Neural progenitor cell (in vitro differentiated cells): Measurements from ENCODE around the gene TMEM229B. TPM values are rescaled to one million over a fixed set of nuclear protein-coding genes. Genes with fewer than 3 reads are reported as not detected.

Source experiments
- DNase-seq: peaks from one replicate; pipeline ENCODE4 v3.0.0-alpha.2; 2016; ENCODE audit warnings: low spot score
- H2AFZ ChIP-seq: fragments of 200-600 bp; sonication (generic); replicated peaks from 2 replicates; pipeline ENCODE4 v1.6.1; 2016; ENCODE audit warnings: antibody characterized with exemption
- H3F3A ChIP-seq: fragments of 200-600 bp; sonication (generic); 2 replicates; pipeline ENCODE4 v1.6.1; 2016; ENCODE audit warnings: antibody characterized with exemption, low read depth
- H3K27ac ChIP-seq: fragments of 200-600 bp; sonication (generic); 2 replicates; pipeline ENCODE4 v1.5.1; 2016; ENCODE audit warnings: mild to moderate bottlenecking
- H3K27me3 ChIP-seq: fragments of 200-600 bp; sonication (generic); 2 replicates; pipeline ENCODE4 v1.6.1; 2016; ENCODE audit warnings: mild to moderate bottlenecking, moderate library complexity
- H3K36me3 ChIP-seq: fragments of 200-600 bp; sonication (generic); 2 replicates; pipeline ENCODE4 v1.5.1; 2016
- H3K4me1 ChIP-seq: fragments of 200-600 bp; sonication (generic); 2 replicates; pipeline ENCODE4 v1.6.1; 2016; ENCODE audit warnings: mixed run types
- H3K4me2 ChIP-seq: fragments of 200-600 bp; sonication (generic); 2 replicates; pipeline ENCODE4 v1.6.1; 2016
- H3K4me3 ChIP-seq: fragments of 200-600 bp; sonication (generic); 2 replicates; pipeline ENCODE4 v1.5.1; 2016
- H3K79me2 ChIP-seq: fragments of 200-600 bp; sonication (generic); 2 replicates; pipeline ENCODE4 v1.6.1; 2016; ENCODE audit warnings: low read depth
- H3K9ac ChIP-seq: fragments of 200-600 bp; sonication (generic); 2 replicates; pipeline ENCODE4 v1.6.1; 2016
- H3K9me3 ChIP-seq: fragments of 200-600 bp; sonication (generic); 2 replicates; pipeline ENCODE4 v1.5.1; 2016; ENCODE audit warnings: low read depth
- H4K20me1 ChIP-seq: fragments of 200-600 bp; sonication (generic); 2 replicates; pipeline ENCODE4 v1.6.1; 2016; ENCODE audit warnings: low read depth
- H3K27ac Mint-ChIP-seq: 3 replicates; pipeline ENCODE4 v1.8.0; 2021; ENCODE audit warnings: mixed read lengths
- H3K27me3 Mint-ChIP-seq: 2 replicates; pipeline ENCODE4 v1.8.0; 2022; ENCODE audit warnings: low read depth, mild to moderate bottlenecking, inconsistent platforms, moderate library complexity, mixed read lengths; ENCODE audit not compliant: insufficient read depth
- H3K36me3 Mint-ChIP-seq: 3 replicates; pipeline ENCODE4 v1.8.0; 2021; ENCODE audit warnings: mixed read lengths
- H3K4me1 Mint-ChIP-seq: 3 replicates; pipeline ENCODE4 v1.8.0; 2021; ENCODE audit warnings: mixed read lengths
- H3K4me3 Mint-ChIP-seq: 3 replicates; pipeline ENCODE4 v1.8.0; 2021; ENCODE audit warnings: mild to moderate bottlenecking, moderate library complexity, mixed read lengths
- H3K9me3 Mint-ChIP-seq: 3 replicates; pipeline ENCODE4 v1.8.0; 2020; ENCODE audit warnings: mixed read lengths
- CTCF ChIP-seq: fragments of 200-600 bp; sonication (generic); IDR thresholded peaks from 2 replicates; pipeline ENCODE4 v1.5.1; 2017; ENCODE audit warnings: antibody characterized with exemption, mild to moderate bottlenecking
- EZH2 ChIP-seq: fragments of 200-600 bp; sonication (generic); IDR thresholded peaks from 2 replicates; pipeline ENCODE4 v1.6.1; 2017; ENCODE audit warnings: antibody characterized with exemption, mild to moderate bottlenecking, moderate library complexity
- EZH2phosphoT487 ChIP-seq: fragments of 200-600 bp; sonication (generic); IDR thresholded peaks from 2 replicates; pipeline ENCODE4 v1.6.1; 2017; ENCODE audit warnings: antibody characterized with exemption
- total RNA-seq: library from RNA; depleted of rRNA; stranded (reverse); fragments of >200 nt; gene quantifications from 2 replicates; pipeline ENCODE4 v1.2.3, GENCODE V29; 2015; ENCODE audit warnings: low replicate concordance

The TMEM229B gene
- total RNA-seq, result 0.12 TPM in 1 of 2 replicates, not detected in the other

DNA sequence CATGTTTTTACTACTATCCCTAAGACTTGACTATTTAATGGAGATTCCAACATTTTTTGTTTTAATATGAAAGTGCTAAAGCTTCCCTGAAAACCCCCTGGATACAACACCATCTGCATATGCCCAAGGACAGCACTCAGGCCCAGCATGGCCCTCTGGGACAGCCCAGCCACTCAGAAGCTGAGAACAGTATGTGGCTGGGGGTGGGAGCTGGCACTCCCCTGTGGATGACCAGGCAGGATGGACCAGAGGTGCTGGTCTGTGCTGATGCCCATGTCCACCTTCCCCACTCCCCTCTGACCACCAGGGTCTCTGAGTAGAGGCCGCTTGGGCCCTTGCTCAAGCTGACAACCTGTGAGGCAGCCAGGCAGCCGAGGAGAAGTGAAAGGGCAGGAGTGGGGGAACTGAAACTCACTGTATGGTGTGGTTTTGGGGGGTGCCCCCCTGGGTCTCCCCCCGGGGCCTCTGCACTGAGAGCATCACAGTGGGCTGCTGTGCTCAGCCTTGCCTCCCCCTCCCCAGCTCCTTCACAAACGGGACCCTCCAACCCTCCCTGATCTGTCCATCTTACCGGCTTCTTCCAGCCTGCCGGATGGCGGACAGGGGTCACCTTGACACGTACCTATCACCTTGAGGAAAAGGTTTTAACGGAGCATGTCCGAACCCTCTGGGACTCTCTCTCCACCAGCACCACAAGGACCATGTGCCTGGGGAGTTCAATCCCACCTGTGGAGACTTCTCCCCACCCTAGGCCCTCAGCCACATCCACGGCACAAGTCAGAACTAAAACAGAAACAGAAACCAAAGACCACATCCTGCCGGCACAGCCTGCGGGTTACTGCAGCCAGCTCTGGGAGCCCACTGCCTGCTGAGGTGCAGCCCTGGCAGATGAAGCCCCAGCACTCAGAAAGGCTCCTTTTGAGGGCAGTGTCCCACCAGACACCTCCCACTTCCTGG lies at the start of gene TMEM229B:
TMEM229B (minus strand) TSS at position 785 of the 957 bp plus-strand sequence. CDS start 14,798 bp downstream, outside the sequence.
- no peak within 1 kb of the TSS for H3K4me3 ChIP-seq
- H3K4me1 Mint-ChIP-seq, result peaks cover 3% of the 10 kb centered on the region
- no peak within 1 kb of the TSS for H2AFZ ChIP-seq
- H3K4me1 ChIP-seq, result peaks cover 12% of the 10 kb centered on the region
- H3K27me3 ChIP-seq, result no peaks in the 10 kb centered on the region
- H4K20me1 ChIP-seq, result no peaks in the 10 kb centered on the region
- no peak for DNase-seq
- TF ChIP-seq EZH2, result no peak
- TF ChIP-seq EZH2phosphoT487, result no peak
- TF ChIP-seq CTCF, result no peak
- peak within 1 kb of the TSS; percentile 47 for H3K4me3 Mint-ChIP-seq
- no peaks in the 10 kb centered on the region for H3K36me3 ChIP-seq
- no peaks in the 10 kb centered on the region for H3F3A ChIP-seq
- H3K36me3 Mint-ChIP-seq, result no peaks in the 10 kb centered on the region
- H3K4me2 ChIP-seq, result no peak within 1 kb of the TSS
- no peaks in the 10 kb centered on the region for H3K79me2 ChIP-seq
- peaks cover 13% of the 10 kb centered on the region for H3K27me3 Mint-ChIP-seq
- H3K27ac Mint-ChIP-seq, result no peak within 1 kb of the TSS
- no peak within 1 kb of the TSS for H3K27ac ChIP-seq
- H3K9ac ChIP-seq, result no peak within 1 kb of the TSS
- peaks cover 12% of the 10 kb centered on the region for H3K9me3 Mint-ChIP-seq
- H3K9me3 ChIP-seq, result no peaks in the 10 kb centered on the region

DNA sequence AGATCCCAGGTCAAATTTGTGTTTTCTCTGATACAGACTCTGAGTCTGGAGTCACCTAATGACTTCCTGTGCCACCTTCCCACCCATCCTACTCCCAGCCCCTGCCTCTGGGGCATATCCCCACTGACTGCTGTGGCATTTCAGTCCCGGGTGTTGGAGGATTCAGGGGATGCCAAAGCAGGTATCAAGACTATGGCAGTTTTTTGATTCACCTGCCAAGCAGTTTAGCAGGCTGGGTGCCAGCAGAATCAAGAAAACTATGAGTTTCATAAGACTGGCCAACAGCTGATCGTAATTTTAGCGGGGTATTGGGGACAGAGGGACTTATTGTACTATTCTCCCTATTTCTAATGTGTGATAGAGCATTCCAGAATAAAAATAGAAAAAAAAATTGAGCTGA lies 49.2 kb upstream of the TMEM229B start:
- no peaks in the 10 kb centered on the region for H3K79me2 ChIP-seq
- H3K4me3 ChIP-seq, result no peak overlapping the region
- DNase-seq, result no peak
- H3F3A ChIP-seq, result peaks cover 27% of the 10 kb centered on the region
- no peaks in the 10 kb centered on the region for H3K9me3 ChIP-seq
- H3K36me3 Mint-ChIP-seq, result no peaks in the 10 kb centered on the region
- no peak overlapping the region for H3K9ac ChIP-seq
- H4K20me1 ChIP-seq, result peaks cover 17% of the 10 kb centered on the region
- TF ChIP-seq EZH2, result no peak
- TF ChIP-seq CTCF, result no peak
- no peak for TF ChIP-seq EZH2phosphoT487
- peaks cover 10% of the 10 kb centered on the region for H3K27me3 Mint-ChIP-seq
- H3K27ac ChIP-seq, result no peak overlapping the region
- H3K4me2 ChIP-seq, result no peak overlapping the region
- no peak overlapping the region for H2AFZ ChIP-seq
- H3K27ac Mint-ChIP-seq, result no peak overlapping the region
- H3K4me3 Mint-ChIP-seq, result no peak overlapping the region
- peaks cover 9% of the 10 kb centered on the region for H3K27me3 ChIP-seq
- H3K36me3 ChIP-seq, result no peaks in the 10 kb centered on the region
- H3K4me1 ChIP-seq, result peaks cover 37% of the 10 kb centered on the region
- H3K9me3 Mint-ChIP-seq, result no peaks in the 10 kb centered on the region
- peaks cover 24% of the 10 kb centered on the region for H3K4me1 Mint-ChIP-seq

DNA sequence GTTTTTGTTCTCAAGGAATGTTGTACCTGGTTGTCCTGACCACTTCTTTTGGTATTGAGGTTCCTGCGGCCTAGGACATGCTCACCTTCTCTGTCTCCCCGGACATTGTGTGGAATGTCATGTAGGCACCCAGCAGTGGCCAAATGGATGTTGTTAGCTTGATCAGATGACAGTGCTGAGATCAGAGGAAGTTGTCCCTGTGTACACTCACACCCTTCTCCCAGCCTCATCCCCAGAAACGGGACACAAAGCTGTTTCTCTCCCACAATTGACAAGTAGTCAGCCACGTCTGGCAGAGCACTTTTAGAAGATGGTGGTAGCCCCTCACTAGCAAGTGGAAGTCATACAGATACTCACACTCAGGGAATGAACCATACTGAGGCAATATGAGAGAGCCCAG lies 47.6 kb upstream of the TMEM229B start:
- Histone ChIP-seq H3K79me2 (no peaks in the 10 kb centered on the region), H3K9ac (no peak overlapping the region), H3K36me3 (no peaks in the 10 kb centered on the region), H4K20me1 (peaks cover 17% of the 10 kb centered on the region), H3K27me3 (peaks cover 20% of the 10 kb centered on the region), H3K4me1 (peaks cover 24% of the 10 kb centered on the region), H3K4me2 (no peak overlapping the region), H3K9me3 (no peaks in the 10 kb centered on the region), H3K27ac (no peak overlapping the region), H3K4me3 (no peak overlapping the region), H3F3A (peaks cover 36% of the 10 kb centered on the region), H2AFZ (no peak overlapping the region)
- no peak for DNase-seq
- TF ChIP-seq EZH2phosphoT487 (no peak), EZH2 (no peak), CTCF (no peak)
- Mint-ChIP-seq H3K36me3 (no peaks in the 10 kb centered on the region), H3K4me3 (no peak overlapping the region), H3K27ac (no peak overlapping the region), H3K27me3 (peaks cover 10% of the 10 kb centered on the region), H3K9me3 (no peaks in the 10 kb centered on the region), H3K4me1 (peaks cover 17% of the 10 kb centered on the region)
